ENCODE data around the gene CDH4. TPM values are rescaled to one million over a fixed set of nuclear protein-coding genes. Genes with fewer than 3 reads are reported as not detected.

Gene CDH4
- total and polyA plus RNA-seq, 2 of the 4 experiments (the other 2 are of a cell fraction), result 1.6 to 3.5 TPM

DNA sequence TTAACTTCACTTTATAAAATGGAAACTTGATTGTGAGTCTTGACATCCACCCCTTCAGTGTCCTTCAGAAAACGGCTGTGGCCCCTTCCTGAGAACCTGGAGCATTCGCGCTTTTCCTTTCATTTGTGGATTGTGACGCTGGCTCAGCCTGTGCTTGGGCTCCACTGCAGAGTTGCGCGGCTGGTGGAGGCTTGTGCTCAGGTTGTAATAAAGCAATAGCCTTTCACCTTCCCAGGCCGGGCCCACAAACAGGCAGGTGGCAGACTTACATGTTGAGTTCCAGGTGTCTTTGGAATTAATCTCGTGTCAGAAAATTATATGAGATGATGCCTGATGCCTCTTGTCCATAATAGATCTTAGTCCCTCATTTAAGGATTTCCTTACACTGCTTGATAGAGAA is 199.9 kb downstream of the CDH4 start:
- H3K56ac ChIP-seq (ENCODE audit: extremely low read depth, insufficient read depth, low read length), result no peak overlapping the region
- BruUV-seq (replicated peaks), result no TSS peak
- in situ Hi-C loops (cut with MboI; ENCODE audit: low sequenced_read_pairs), result no loop called here

More for the DNA sequence above, 199.9 kb downstream of the CDH4 start:
- Histone ChIP-seq H3K9me1 (ENCODE audit: insufficient read depth, low read length) (no peaks in the 10 kb centered on the region), H2BK15ac (ENCODE audit: low read depth, low read length) (no peak overlapping the region), H3K27me3 (ENCODE audit: control insufficient read depth, insufficient read depth, low read length) (no peaks in the 10 kb centered on the region), H3K4me2 (ENCODE audit: low read depth, low read length) (no peak overlapping the region), H2AK9ac (replicated peaks; ENCODE audit: low read depth, low read length, poor library complexity) (no peak overlapping the region), H4K91ac (ENCODE audit: insufficient read depth, low read depth, low read length) (no peak overlapping the region), H3K4ac (ENCODE audit: low read depth, low read length) (no peak overlapping the region), H4K5ac (ENCODE audit: low read depth, low read length) (no peak overlapping the region), H2AK5ac (ENCODE audit: low read depth, low read length) (no peak overlapping the region), H3K14ac (replicated peaks; ENCODE audit: low read depth, low read length) (no peak overlapping the region), H3K4me1 (ENCODE audit: control insufficient read depth, insufficient read depth, low read length) (no peaks in the 10 kb centered on the region), H2BK20ac (ENCODE audit: low read depth, low read length) (no peak overlapping the region), H3K27ac (ENCODE audit: insufficient read depth, low read length) (no peak overlapping the region), H2AFZ (replicated peaks; ENCODE audit: low read length, poor library complexity) (no peak overlapping the region), H3K36me3 (ENCODE audit: control insufficient read depth, insufficient read depth, low read length) (no peaks in the 10 kb centered on the region), H4K20me1 (ENCODE audit: insufficient read depth, low read length) (no peaks in the 10 kb centered on the region; the same call in 1 of the 2 replicates), H3K18ac (ENCODE audit: low read depth, low read length) (no peak overlapping the region), H3K9ac (ENCODE audit: low read depth, low read length) (no peak overlapping the region), H2BK5ac (ENCODE audit: low read depth, low read length, poor library complexity, severe bottlenecking) (no peak overlapping the region), H3K23ac (ENCODE audit: low read depth, low read length) (no peak overlapping the region), H3K9me3 (ENCODE audit: control insufficient read depth, insufficient read depth, low read length) (0 out of 2 replicates have a peak, but pooled peaks cover 2% of the 10 kb centered on the region), H3K4me3 (ENCODE audit: insufficient read depth, low read depth, low read length) (no peak overlapping the region), H3K79me1 (ENCODE audit: low read depth in 1 of 2, low read length in 2 of 2) (no peaks in the 10 kb centered on the region), H2BK120ac (ENCODE audit: low read depth, low read length) (no peak overlapping the region), H4K8ac (ENCODE audit: low read depth in 2 of 2, low read length in 2 of 2) (no peak overlapping the region)
- dilution Hi-C loops (cut with HindIII; ENCODE audit: low sequenced_read_pairs, unreplicated experiment) (no loop called here), intact Hi-C loops (cut with micrococcal nuclease) (no loop called here)
- no peak for ATAC-seq (ENCODE audit: low read depth)
- no peak for TF ChIP-seq CTCF (conservative IDR thresholded peaks at IDR 0.05; ENCODE audit: low read depth, low read length)
- TF ChIP-seq BHLHE40 (IDR thresholded peaks at IDR 0.05; ENCODE audit: low read depth, low read length), result no peak
- no peak for DNase-seq
- no CpG with 5 or more reads among the region's 8 CpGs for WGBS, 2 experiments (ENCODE audit: extremely low coverage in 2 of 2, insufficient read length in 1 of 2)
- ChIA-PET POLR2A (ENCODE audit: unreplicated experiment) (no interaction called here), CTCF (no interaction called here)

Measured in IMR-90 (cell line).